GM19239 (cell line): ENCODE measurements around the gene ALDH3B1.

Source experiments
- DNase-seq: peaks from one replicate; pipeline ENCODE4 v3.0.0; 2011; ENCODE audit warnings: low spot score; ENCODE audit not compliant: insufficient read length
- FAIRE-seq: peaks from 2 replicates; lab custom pipeline; 2011; peaks lifted over from hg19 to GRCh38; lab: Jason Lieb, UNC

ALDH3B1 gene

GRCh38 chr11:68041617-68042218 is 31.6 kb downstream of the ALDH3B1 start:
- DNase-seq: no peak
- FAIRE-seq: no peak

- DNase-seq (no peak), FAIRE-seq (no peak)
Measured at GRCh38 chr11:68042219-68043028, 32.3 kb downstream of the ALDH3B1 start.

DNA sequence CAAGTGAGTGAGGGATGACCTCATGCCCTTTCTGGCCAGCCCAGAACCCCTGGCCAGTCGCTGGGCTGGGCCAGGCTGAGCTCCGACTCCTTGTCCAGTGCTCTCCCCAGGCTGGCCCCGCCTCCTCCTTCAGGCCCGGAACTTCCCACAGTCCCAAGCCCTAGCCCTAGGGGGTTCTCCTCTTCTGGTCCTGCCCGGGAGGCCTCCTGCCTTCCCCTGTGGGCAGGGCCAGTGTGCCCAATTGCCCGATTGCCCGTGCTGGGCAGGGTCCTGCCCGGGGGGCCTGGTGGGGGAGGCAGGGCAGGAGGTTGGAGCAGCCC is 32.9 kb downstream of the ALDH3B1 start:
- DNase-seq (no peak), FAIRE-seq (no peak)

DNA sequence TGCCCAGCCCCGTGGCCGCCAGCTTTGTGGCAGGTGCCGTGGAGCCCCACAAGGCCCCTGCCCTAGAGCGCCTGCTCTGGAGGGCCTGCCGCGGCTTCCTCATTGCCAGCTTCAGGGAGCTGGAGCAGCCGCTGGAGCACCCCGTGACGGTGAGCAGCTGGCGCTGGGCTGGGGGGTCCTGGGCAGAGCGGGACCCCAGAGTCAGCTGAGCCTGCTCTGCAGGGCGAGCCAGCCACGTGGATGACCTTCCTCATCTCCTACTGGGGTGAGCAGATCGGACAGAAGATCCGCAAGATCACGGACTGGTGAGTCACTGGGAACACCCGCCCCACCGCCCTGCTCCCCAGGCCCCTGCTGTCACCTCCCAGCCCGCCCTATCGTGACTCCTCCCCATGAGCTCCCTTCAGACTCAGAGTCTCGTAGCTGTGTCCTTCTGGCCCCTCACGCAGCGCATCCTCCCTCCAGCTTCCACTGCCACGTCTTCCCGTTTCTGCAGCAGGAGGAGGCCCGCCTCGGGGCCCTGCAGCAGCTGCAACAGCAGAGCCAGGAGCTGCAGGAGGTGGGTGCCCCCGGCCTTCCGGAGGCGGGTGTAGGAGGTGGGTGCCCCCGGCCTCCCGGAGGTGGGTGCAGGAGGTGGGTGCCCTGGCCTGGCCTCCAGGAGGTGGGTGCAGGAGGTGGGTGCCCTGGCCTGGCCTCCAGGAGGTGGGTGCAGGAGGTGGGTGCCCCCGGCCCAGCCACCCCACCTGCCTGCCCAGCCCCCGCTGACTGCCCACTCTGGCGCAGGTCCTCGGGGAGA is 33.4 kb downstream of the ALDH3B1 start:
- DNase-seq (no peak), FAIRE-seq (no peak)

DNA sequence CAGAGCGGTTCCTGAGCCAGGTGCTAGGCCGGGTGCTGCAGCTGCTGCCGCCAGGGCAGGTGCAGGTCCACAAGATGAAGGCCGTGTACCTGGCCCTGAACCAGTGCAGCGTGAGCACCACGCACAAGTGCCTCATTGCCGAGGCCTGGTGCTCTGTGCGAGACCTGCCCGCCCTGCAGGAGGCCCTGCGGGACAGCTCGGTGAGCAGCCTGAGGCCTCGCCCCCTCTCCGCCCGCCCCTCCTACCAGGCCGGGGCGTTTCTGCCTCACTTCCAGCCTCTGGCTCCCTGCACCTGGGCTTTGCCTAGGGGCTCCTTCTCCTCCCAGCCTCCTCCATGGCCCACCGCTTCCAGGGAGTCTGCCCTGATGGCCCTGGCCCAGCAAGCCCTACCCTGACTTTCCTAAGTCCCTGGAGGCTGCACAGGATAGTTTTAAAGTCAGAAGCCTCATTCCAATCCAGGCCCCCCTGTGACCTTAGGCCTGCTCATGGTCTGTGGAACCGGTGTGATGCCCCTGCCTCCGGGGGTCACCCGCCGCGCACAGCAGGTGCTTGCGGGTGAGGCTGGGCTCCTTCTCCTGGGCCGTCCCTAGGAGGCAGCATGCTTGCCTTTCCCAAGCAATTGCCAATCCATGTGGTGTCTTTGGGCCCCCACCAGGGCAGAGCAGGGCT is 34.2 kb downstream of the ALDH3B1 start:
- DNase-seq: no peak
- no peak for FAIRE-seq

GRCh38 chr11:68044898-68045351 is 34.8 kb downstream of the ALDH3B1 start:
- FAIRE-seq (no peak), DNase-seq (no peak)

DNA sequence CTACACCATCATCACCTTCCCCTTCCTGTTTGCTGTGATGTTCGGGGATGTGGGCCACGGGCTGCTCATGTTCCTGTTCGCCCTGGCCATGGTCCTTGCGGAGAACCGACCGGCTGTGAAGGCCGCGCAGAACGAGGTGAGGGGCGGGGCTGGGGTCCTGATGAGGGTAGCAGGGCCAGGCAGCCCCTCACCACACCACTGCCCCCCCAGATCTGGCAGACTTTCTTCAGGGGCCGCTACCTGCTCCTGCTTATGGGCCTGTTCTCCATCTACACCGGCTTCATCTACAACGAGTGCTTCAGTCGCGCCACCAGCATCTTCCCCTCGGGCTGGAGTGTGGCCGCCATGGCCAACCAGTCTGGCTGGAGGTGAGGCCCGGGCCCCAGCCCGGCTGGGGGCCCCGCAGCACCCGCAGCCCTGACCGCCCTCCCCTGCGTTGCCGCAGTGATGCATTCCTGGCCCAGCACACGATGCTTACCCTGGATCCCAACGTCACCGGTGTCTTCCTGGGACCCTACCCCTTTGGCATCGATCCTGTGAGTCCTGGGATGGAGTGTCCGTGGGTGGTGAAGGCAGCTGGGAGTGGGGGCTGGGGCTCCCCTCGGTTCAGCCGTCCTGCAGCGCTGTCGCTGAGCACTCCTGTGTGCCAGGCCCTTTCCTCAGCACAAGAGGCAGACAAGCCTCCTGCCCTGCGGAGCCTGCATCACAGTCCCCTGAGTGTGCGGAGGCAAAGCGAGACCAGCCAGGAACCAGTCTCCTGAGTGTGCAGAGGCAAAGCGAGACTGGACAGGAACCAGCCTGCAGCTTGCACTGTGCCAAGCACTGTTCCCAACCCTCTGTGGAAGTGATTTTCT is 37.5 kb downstream of the ALDH3B1 start:
- DNase-seq (no peak), FAIRE-seq (no peak)

DNA sequence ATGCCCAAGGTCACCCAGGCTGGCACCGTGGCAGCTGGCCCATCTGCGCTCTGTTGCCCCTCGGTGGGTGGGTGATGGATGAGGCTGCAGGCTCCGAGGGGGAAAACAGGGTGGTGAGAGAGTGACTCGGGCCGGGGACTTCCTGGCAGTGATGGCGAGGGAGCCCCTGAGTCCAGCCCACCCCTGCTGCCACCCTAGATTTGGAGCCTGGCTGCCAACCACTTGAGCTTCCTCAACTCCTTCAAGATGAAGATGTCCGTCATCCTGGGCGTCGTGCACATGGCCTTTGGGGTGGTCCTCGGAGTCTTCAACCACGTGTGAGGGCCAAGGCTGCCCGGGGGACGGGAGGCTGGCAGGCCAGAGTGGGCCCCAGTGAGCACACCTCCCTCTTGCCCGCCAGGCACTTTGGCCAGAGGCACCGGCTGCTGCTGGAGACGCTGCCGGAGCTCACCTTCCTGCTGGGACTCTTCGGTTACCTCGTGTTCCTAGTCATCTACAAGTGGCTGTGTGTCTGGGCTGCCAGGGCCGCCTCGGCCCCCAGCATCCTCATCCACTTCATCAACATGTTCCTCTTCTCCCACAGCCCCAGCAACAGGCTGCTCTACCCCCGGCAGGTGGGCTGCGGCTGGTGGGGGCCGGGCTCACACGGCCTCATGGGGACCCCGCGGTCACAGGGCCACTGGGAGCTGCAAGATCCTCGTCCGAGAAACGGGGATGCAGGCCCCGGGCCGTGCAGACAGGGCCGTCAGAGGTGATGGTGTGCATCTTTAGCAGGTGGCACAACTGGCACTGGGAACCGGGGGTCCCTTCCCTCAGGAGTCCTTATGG is 38.8 kb downstream of the ALDH3B1 start:
- FAIRE-seq (no peak), DNase-seq (no peak)

DNA sequence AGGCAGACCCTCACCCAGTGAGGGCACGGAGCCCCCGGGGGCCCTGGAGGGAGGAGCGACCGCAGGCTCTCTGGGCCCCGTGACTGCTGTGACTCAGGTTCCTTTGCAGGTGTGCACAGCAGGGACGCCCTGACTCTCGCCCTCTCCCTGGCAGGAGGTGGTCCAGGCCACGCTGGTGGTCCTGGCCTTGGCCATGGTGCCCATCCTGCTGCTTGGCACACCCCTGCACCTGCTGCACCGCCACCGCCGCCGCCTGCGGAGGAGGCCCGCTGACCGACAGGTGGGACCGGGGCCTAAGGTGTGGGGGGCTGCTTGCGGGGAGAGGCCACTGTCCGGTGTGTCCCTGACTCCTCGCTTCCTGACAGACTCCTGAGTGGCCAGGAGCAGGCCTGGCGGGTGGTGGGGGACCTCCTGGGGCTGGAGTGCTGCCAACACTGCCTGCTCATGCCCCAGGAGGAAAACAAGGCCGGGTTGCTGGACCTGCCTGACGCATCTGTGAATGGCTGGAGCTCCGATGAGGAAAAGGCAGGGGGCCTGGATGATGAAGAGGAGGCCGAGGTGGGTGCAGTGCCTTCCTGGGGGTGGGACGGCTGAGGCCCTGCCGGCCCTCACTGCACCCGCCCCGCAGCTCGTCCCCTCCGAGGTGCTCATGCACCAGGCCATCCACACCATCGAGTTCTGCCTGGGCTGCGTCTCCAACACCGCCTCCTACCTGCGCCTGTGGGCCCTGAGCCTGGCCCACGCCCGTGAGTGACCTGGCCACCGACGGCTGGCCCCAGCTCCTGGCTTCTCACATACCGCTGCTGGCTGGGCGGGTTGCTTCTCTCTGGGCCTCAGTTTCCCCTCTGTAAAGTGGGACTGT is 39.6 kb downstream of the ALDH3B1 start:
- DNase-seq: no peak
- FAIRE-seq: no peak

- DNase-seq (no peak), FAIRE-seq (no peak)
Measured at GRCh38 chr11:68050371-68050841, 40.3 kb downstream of the ALDH3B1 start.

DNA sequence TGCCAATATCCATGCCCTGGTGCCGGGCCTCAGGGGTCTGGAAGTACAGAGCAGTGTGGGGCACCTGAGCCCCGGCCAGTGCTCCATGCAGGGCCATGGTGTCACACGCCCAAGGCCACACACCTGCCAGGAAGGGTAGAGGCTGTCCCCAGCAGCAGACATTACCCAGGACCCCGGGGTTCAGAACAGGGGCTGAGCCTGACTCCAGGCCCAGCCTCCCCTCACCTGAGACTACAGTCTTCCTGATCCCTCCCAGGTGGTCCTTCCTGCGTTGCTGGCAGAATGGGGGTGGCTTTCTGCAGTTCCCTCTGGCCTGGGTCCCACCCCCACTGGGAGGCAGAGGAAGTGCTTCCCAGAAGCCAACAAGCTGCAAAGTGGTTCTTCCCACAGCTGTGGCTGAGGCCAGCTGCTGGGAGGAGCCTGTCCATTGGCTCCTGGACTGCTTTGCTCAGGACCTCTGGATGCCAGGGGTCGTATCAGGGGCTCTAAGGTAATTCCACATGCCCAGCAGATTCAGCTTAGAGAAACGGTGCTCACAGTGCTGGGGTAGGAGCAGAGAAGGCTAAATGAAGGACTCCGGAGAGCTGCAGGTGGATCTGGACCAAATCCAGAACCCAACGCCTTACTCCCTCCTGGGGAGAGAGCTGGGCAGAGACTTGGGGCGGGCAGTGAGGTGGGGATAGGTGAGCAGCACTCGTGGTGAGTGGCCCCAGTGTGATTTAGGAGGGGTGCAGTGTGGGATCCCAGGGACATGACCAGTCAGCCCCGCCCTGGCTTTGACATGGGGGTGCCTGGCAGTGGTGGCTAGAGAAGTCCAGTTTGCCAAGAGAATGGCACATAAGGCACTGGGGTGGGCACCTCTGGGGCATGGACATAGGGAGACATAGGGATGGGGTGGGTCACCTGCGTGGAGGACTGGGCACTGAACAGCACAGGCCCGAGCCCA is 41.3 kb downstream of the ALDH3B1 start:
- DNase-seq (no peak), FAIRE-seq (no peak)

GRCh38 chr11:68052137-68052873 is 42.2 kb downstream of the ALDH3B1 start:
- FAIRE-seq (no peak), DNase-seq (no peak)

DNA sequence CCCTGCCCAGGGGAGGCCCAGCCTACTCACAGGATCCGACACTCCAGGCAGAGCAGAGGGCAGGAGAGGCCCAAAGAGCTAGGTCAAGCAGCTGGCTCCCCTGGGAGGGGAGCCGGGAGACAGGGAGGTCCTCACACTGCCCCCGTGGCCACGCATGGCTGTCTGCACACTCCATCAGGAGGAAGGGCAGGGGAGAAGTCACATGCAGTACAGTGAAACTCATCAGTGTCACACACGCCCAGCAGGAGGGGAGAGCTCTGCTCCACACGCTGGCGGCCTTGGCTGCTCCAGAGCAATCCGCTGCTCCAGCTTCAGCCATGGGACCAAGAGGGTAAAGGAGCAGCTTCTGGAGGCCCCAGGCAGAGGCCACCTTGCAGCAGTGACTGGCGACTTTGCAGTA is 43.0 kb downstream of the ALDH3B1 start:
- DNase-seq (no peak), FAIRE-seq (no peak)

DNA sequence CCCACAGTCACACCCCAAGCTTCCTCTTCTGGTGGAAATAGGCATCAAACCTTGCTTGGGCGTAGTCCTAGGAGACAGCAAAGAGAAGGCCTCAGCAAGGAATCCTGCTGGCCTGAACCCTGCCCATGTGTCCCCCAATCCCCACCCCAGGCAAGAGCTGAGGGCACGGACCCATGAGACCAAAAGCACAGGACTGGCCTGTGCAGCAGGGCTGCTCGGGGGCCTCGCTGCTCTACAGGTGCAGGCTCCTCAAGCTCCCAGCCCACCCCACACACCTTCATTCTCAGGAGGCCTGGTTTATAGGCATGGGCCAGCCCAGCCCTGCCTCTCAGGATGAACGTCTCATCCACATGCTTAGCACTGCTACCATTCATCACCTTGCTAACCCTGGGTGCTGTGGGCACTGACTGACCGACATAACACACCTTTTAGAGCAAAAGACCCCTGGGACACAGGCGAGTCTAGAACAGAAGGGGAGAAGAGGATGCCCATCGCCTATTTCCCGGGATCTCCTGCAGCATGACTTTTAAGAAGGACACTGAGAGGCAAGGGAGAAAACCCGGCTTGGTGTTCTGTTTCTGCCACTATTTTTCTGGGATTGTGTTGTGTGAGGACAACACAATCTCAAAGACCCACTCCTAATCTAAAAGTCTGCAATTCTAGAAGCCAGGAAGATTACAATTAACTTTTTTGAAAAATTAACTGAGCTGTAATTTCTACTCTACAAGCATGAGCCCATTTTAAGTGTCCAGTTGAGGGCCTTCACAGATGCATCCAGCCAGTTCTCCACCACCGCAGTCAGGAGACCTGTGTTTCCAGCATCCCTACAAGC is 44.1 kb downstream of the ALDH3B1 start:
- no peak for DNase-seq
- no peak for FAIRE-seq
